ENCODE data around the gene NEU4. TPM values are rescaled to one million over a fixed set of nuclear protein-coding genes. Genes with fewer than 3 reads are reported as not detected.
"Not testable (repeated sequence)": the region's sequence is repeated elsewhere in the genome, so short reads cannot be mapped to it uniquely, and the experiment has no call there.

Gene NEU4
- total RNA-seq, 1 donor from 2014 or later = 3.2 TPM

GRCh38 chr2:241816431-241817121 lies 7.6 kb downstream of the NEU4 start:
- H3K4me3 Mint-ChIP-seq (ENCODE audit: low read depth) = no peak overlapping the region
- H3K9me3 Mint-ChIP-seq = no peaks in the 10 kb centered on the region
- no peak overlapping the region for H3K27ac Mint-ChIP-seq
- intact Hi-C loops (cut with micrococcal nuclease) = no loop called here
- no peaks in the 10 kb centered on the region for H3K36me3 Mint-ChIP-seq (ENCODE audit: low read depth)
- peaks cover 7% of the 10 kb centered on the region for H3K4me1 Mint-ChIP-seq (ENCODE audit: low read depth)
- no peak for DNase-seq (ENCODE audit: low spot score)
- no peaks in the 10 kb centered on the region for H3K27me3 Mint-ChIP-seq (ENCODE audit: low read depth)

- H3K9me3 Mint-ChIP-seq = no peaks in the 10 kb centered on the region
- peak; percentile 6 for DNase-seq (ENCODE audit: low spot score)
- intact Hi-C loops (cut with micrococcal nuclease) = no loop called here
- H3K27me3 Mint-ChIP-seq (ENCODE audit: low read depth) = no peaks in the 10 kb centered on the region
- H3K4me3 Mint-ChIP-seq (ENCODE audit: low read depth) = peak overlapping the region; percentile 26
- peaks cover 7% of the 10 kb centered on the region for H3K4me1 Mint-ChIP-seq (ENCODE audit: low read depth)
- no peak overlapping the region for H3K27ac Mint-ChIP-seq
- H3K36me3 Mint-ChIP-seq (ENCODE audit: low read depth) = no peaks in the 10 kb centered on the region
Measured at GRCh38 chr2:241817126-241817820, 8.3 kb downstream of the NEU4 start.

GRCh38 chr2:241817821-241818215 lies 8.8 kb downstream of the NEU4 start:
- H3K27ac Mint-ChIP-seq; intact Hi-C loops (cut with micrococcal nuclease); H3K9me3 Mint-ChIP-seq; H3K27me3 Mint-ChIP-seq (ENCODE audit: low read depth); DNase-seq (ENCODE audit: low spot score); H3K4me3 Mint-ChIP-seq (ENCODE audit: low read depth); H3K4me1 Mint-ChIP-seq (ENCODE audit: low read depth); H3K36me3 Mint-ChIP-seq (ENCODE audit: low read depth): not testable (repeated sequence)

- DNase-seq (ENCODE audit: low spot score) = no peak
- H3K4me3 Mint-ChIP-seq (ENCODE audit: low read depth) = no peak overlapping the region
- intact Hi-C loops (cut with micrococcal nuclease) = no loop called here
- peaks cover 10% of the 10 kb centered on the region for H3K9me3 Mint-ChIP-seq
- no peak overlapping the region for H3K27ac Mint-ChIP-seq
- H3K27me3 Mint-ChIP-seq (ENCODE audit: low read depth) = no peaks in the 10 kb centered on the region
- no peaks in the 10 kb centered on the region for H3K36me3 Mint-ChIP-seq (ENCODE audit: low read depth)
- H3K4me1 Mint-ChIP-seq (ENCODE audit: low read depth) = peaks cover 7% of the 10 kb centered on the region
Measured at GRCh38 chr2:241818229-241818942, 9.4 kb downstream of the NEU4 start.

- Mint-ChIP-seq H3K9me3 (peaks cover 15% of the 10 kb centered on the region), H3K4me1 (ENCODE audit: low read depth) (peaks cover 9% of the 10 kb centered on the region), H3K4me3 (ENCODE audit: low read depth) (no peak overlapping the region), H3K27me3 (ENCODE audit: low read depth) (peaks cover 2% of the 10 kb centered on the region), H3K36me3 (ENCODE audit: low read depth) (peaks cover 3% of the 10 kb centered on the region), H3K27ac (no peak overlapping the region)
- intact Hi-C loops (cut with micrococcal nuclease) = no loop called here
- DNase-seq (ENCODE audit: low spot score) = peak; percentile 3
Measured at GRCh38 chr2:241818943-241819270, 9.9 kb downstream of the NEU4 start.

- H3K27me3 Mint-ChIP-seq (ENCODE audit: low read depth); H3K4me3 Mint-ChIP-seq (ENCODE audit: low read depth); H3K27ac Mint-ChIP-seq; intact Hi-C loops (cut with micrococcal nuclease); H3K4me1 Mint-ChIP-seq (ENCODE audit: low read depth); H3K36me3 Mint-ChIP-seq (ENCODE audit: low read depth): not testable (repeated sequence)
- peaks cover 16% of the 10 kb centered on the region for H3K9me3 Mint-ChIP-seq
- peak; percentile 1 for DNase-seq (ENCODE audit: low spot score)
Measured at GRCh38 chr2:241819947-241820624, 11.1 kb downstream of the NEU4 start.

- peaks cover 5% of the 10 kb centered on the region for H3K27me3 Mint-ChIP-seq (ENCODE audit: low read depth)
- H3K9me3 Mint-ChIP-seq = peaks cover 20% of the 10 kb centered on the region
- peaks cover 3% of the 10 kb centered on the region for H3K36me3 Mint-ChIP-seq (ENCODE audit: low read depth)
- intact Hi-C loops (cut with micrococcal nuclease) = no loop called here
- no peak overlapping the region for H3K4me3 Mint-ChIP-seq (ENCODE audit: low read depth)
- peaks cover 8% of the 10 kb centered on the region for H3K4me1 Mint-ChIP-seq (ENCODE audit: low read depth)
- peak; percentile 6 for DNase-seq (ENCODE audit: low spot score)
- no peak overlapping the region for H3K27ac Mint-ChIP-seq
Measured at GRCh38 chr2:241820625-241821384, 11.8 kb downstream of the NEU4 start.

- H3K27me3 Mint-ChIP-seq (ENCODE audit: low read depth) = peaks cover 5% of the 10 kb centered on the region
- H3K27ac Mint-ChIP-seq = no peak overlapping the region
- peaks cover 24% of the 10 kb centered on the region for H3K9me3 Mint-ChIP-seq
- H3K36me3 Mint-ChIP-seq (ENCODE audit: low read depth) = peaks cover 3% of the 10 kb centered on the region
- DNase-seq (ENCODE audit: low spot score) = peak; percentile 4
- intact Hi-C loops (cut with micrococcal nuclease) = no loop called here
- no peak overlapping the region for H3K4me3 Mint-ChIP-seq (ENCODE audit: low read depth)
- H3K4me1 Mint-ChIP-seq (ENCODE audit: low read depth) = peaks cover 8% of the 10 kb centered on the region
Measured at GRCh38 chr2:241821460-241822263, 12.7 kb downstream of the NEU4 start.

- H3K27me3 Mint-ChIP-seq (ENCODE audit: low read depth) = peaks cover 5% of the 10 kb centered on the region
Measured at GRCh38 chr2:241822264-241822623, 13.3 kb downstream of the NEU4 start.

GRCh38 chr2:241823531-241824437 lies 14.8 kb downstream of the NEU4 start:
- peak overlapping the region; percentile 50 for H3K27ac Mint-ChIP-seq
- H3K36me3 Mint-ChIP-seq (ENCODE audit: low read depth); intact Hi-C loops (cut with micrococcal nuclease); H3K4me3 Mint-ChIP-seq (ENCODE audit: low read depth); H3K27me3 Mint-ChIP-seq (ENCODE audit: low read depth); DNase-seq (ENCODE audit: low spot score); H3K4me1 Mint-ChIP-seq (ENCODE audit: low read depth): not testable (repeated sequence)
- H3K9me3 Mint-ChIP-seq = peaks cover 41% of the 10 kb centered on the region

More at GRCh38 chr2:241822264-241822623, 13.3 kb downstream of the NEU4 start:
- H3K27ac Mint-ChIP-seq = no peak overlapping the region
- H3K4me3 Mint-ChIP-seq (ENCODE audit: low read depth) = no peak overlapping the region
- H3K4me1 Mint-ChIP-seq (ENCODE audit: low read depth) = peaks cover 8% of the 10 kb centered on the region
- no peak for DNase-seq (ENCODE audit: low spot score)
- peaks cover 29% of the 10 kb centered on the region for H3K9me3 Mint-ChIP-seq
- H3K36me3 Mint-ChIP-seq (ENCODE audit: low read depth) = peaks cover 3% of the 10 kb centered on the region
- intact Hi-C loops (cut with micrococcal nuclease) = no loop called here

- Mint-ChIP-seq H3K27me3 (ENCODE audit: low read depth) (peaks cover 18% of the 10 kb centered on the region), H3K36me3 (ENCODE audit: low read depth) (peaks cover 3% of the 10 kb centered on the region), H3K4me3 (ENCODE audit: low read depth) (no peak overlapping the region), H3K9me3 (peaks cover 41% of the 10 kb centered on the region), H3K27ac (no peak overlapping the region), H3K4me1 (ENCODE audit: low read depth) (peaks cover 3% of the 10 kb centered on the region)
- intact Hi-C loops (cut with micrococcal nuclease) = no loop called here
- DNase-seq (ENCODE audit: low spot score) = no peak
Measured at GRCh38 chr2:241827394-241827793, 18.4 kb downstream of the NEU4 start.

All from activated T-helper 2 cell treated with anti-CD3 and anti-CD28 coated beads, Interferon-gamma antibody, Interleukin-2, Interleukin-4, amounts not matched to agents 10 μg/mL and 5 μg/mL and 100 μg/mL, durations not matched to agents 14 hours and 24 hours and 36 hours (primary cell).